Measurements from ENCODE around the gene CD160. TPM values are rescaled to one million over a fixed set of nuclear protein-coding genes. Genes with fewer than 3 reads are reported as not detected.

CD160 gene
- total and polyA plus RNA-seq, 2 donors (not counting 1 experiment from before 2014, with no cell fraction given), result 0.10 TPM; not detected in 1

DNA sequence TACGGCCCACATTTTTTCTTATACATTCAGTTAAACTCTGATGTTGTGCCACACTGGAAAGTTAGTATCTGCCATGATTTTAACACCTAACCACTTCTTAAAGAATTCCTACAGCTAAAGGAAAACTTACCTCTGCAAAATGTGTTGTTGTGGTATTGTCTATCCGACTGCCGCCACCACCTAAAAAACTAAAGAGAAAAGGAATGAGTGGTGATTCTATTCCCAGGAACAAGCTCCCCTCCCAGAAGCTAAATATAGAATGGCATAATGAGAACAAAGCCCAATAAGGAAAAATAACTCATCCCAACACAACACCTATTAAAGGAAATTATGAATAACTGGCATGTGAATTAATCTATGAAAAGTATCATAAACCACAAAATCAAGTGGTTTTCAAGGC is 65.1 kb downstream of the CD160 start:
- Histone ChIP-seq H3K4me2 (replicated peaks; ENCODE audit: low read depth, low read length, poor library complexity, severe bottlenecking) (no peak overlapping the region), H3K9me3 (ENCODE audit: control extremely low read depth in 1 of 3, control insufficient read depth in 2 of 3, insufficient read depth in 1 of 3, low read length in 2 of 3) (no peaks in the 10 kb centered on the region), H3K9ac (ENCODE audit: low read length) (no peak overlapping the region), H3K36me3 (replicated peaks in 1 of 2; ENCODE audit: control extremely low read depth in 1 of 2, control insufficient read depth in 1 of 2, extremely low read depth in 1 of 2, insufficient read depth in 2 of 2, low read length in 1 of 2) (peaks cover 5 to 27% of the 10 kb centered on the region in 2 experiments), H2AFZ (ENCODE audit: insufficient read depth, low read depth, low read length, poor library complexity, severe bottlenecking) (no peak overlapping the region), H3K27ac (ENCODE audit: low read length in 2 of 2) (no peak overlapping the region), H3K4me3 (ENCODE audit: control extremely low read depth in 1 of 5, extremely low read depth in 1 of 5, insufficient read depth in 1 of 5, low read depth in 2 of 5, low read length in 4 of 5) (no peak overlapping the region), H3K79me2 (ENCODE audit: control insufficient read depth, insufficient read depth, low read length) (peaks cover 2% of the 10 kb centered on the region), H3K4me1 (ENCODE audit: control insufficient read depth in 2 of 2, insufficient read depth in 2 of 2, low read length in 2 of 2) (no peaks in the 10 kb centered on the region), H4K20me1 (ENCODE audit: control insufficient read depth, insufficient read depth, low read length, poor library complexity, severe bottlenecking) (no peaks in the 10 kb centered on the region), H3K27me3 (replicated peaks in 1 of 4; ENCODE audit: control extremely low read depth in 1 of 4, control insufficient read depth in 3 of 4, insufficient read depth in 4 of 4, low read length in 3 of 4) (no peaks in the 10 kb centered on the region)
- no peak overlapping the region for H3K27ac Mint-ChIP-seq
- POLR2A ChIA-PET, result interaction anchor here (0.6 kb wide), 1 partner anchor 503 kb away, joined by 3 read pairs; no protein-coding TSS in a partner anchor
- WGBS (ENCODE audit: insufficient coverage), result no CpG with 5 or more reads among the region's 3 CpGs
- intact Hi-C loops (cut with micrococcal nuclease), result no loop called here
- H3K9me3 Mint-ChIP-seq (ENCODE audit: insufficient read depth), result no peaks in the 10 kb centered on the region
- H3K4me3 Mint-ChIP-seq, result no peak overlapping the region
- ATAC-seq (ENCODE audit: low read depth) (no peak), DNase-seq (no peak)
- H3K27me3 Mint-ChIP-seq, result no peaks in the 10 kb centered on the region
- H3K4me1 Mint-ChIP-seq, result no peaks in the 10 kb centered on the region
- TF ChIP-seq, protein P1, sequence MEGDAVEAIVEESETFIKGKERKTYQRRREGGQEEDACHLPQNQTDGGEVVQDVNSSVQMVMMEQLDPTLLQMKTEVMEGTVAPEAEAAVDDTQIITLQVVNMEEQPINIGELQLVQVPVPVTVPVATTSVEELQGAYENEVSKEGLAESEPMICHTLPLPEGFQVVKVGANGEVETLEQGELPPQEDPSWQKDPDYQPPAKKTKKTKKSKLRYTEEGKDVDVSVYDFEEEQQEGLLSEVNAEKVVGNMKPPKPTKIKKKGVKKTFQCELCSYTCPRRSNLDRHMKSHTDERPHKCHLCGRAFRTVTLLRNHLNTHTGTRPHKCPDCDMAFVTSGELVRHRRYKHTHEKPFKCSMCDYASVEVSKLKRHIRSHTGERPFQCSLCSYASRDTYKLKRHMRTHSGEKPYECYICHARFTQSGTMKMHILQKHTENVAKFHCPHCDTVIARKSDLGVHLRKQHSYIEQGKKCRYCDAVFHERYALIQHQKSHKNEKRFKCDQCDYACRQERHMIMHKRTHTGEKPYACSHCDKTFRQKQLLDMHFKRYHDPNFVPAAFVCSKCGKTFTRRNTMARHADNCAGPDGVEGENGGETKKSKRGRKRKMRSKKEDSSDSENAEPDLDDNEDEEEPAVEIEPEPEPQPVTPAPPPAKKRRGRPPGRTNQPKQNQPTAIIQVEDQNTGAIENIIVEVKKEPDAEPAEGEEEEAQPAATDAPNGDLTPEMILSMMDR (IDR thresholded peaks at IDR 0.05), result no peak
- TF ChIP-seq EZH2 (IDR thresholded peaks at IDR 0.05; ENCODE audit: borderline replicate concordance, insufficient read depth, low read depth, low read length, poor library complexity, severe bottlenecking), result no peak
- CTCF ChIA-PET, result no interaction called here

DNA sequence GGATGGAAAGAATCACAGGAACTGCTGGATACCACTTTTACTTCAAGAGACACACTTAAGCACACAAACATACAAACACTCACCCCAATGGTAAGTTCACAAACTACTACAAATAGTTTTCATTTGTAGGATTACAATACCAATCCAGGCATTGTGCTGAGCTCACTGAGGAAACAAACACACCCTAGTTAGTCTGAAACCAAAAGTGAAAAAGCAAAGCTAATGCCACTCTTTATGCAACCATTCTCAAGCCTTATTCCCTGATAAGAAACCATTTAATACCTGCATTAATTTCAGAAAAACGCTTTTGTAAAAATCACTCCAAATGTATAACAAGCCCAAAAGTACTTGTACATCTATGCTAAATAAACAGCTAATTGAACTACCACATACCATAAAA is 66.2 kb downstream of the CD160 start:
- no peaks in the 10 kb centered on the region for H3K4me1 Mint-ChIP-seq
- no peak overlapping the region for H3K4me3 ChIP-seq (ENCODE audit: control extremely low read depth in 1 of 5, extremely low read depth in 1 of 5, insufficient read depth in 1 of 5, low read depth in 2 of 5, low read length in 4 of 5)
- POLR2A ChIA-PET, result no interaction called here
- no peak overlapping the region for H3K9ac ChIP-seq (ENCODE audit: low read length)
- no peak overlapping the region for H3K4me3 Mint-ChIP-seq
- peaks cover 2% of the 10 kb centered on the region for H3K79me2 ChIP-seq (ENCODE audit: control insufficient read depth, insufficient read depth, low read length)
- no peaks in the 10 kb centered on the region for H3K9me3 ChIP-seq (ENCODE audit: control extremely low read depth in 1 of 3, control insufficient read depth in 2 of 3, insufficient read depth in 1 of 3, low read length in 2 of 3)
- TF ChIP-seq EZH2 (IDR thresholded peaks at IDR 0.05; ENCODE audit: borderline replicate concordance, insufficient read depth, low read depth, low read length, poor library complexity, severe bottlenecking), result no peak
- TF ChIP-seq, protein P1 (IDR thresholded peaks at IDR 0.05), result no peak
- H4K20me1 ChIP-seq (ENCODE audit: control insufficient read depth, insufficient read depth, low read length, poor library complexity, severe bottlenecking), result no peaks in the 10 kb centered on the region
- H3K36me3 ChIP-seq (replicated peaks in 1 of 2; ENCODE audit: control extremely low read depth in 1 of 2, control insufficient read depth in 1 of 2, extremely low read depth in 1 of 2, insufficient read depth in 2 of 2, low read length in 1 of 2), result peaks cover 5 to 27% of the 10 kb centered on the region in 2 experiments
- no peak for DNase-seq
- no peak overlapping the region for H3K27ac ChIP-seq (ENCODE audit: low read length in 2 of 2)
- H3K9me3 Mint-ChIP-seq (ENCODE audit: insufficient read depth), result no peaks in the 10 kb centered on the region
- H3K4me1 ChIP-seq (ENCODE audit: control insufficient read depth in 2 of 2, insufficient read depth in 2 of 2, low read length in 2 of 2), result no peaks in the 10 kb centered on the region
- H3K27me3 Mint-ChIP-seq, result no peaks in the 10 kb centered on the region
- no peak overlapping the region for H2AFZ ChIP-seq (ENCODE audit: insufficient read depth, low read depth, low read length, poor library complexity, severe bottlenecking)
- no peak for ATAC-seq (ENCODE audit: low read depth)
- H3K27ac Mint-ChIP-seq, result no peak overlapping the region
- intact Hi-C loops (cut with micrococcal nuclease), result no loop called here
- WGBS (ENCODE audit: insufficient coverage), result no CpG with 5 or more reads among the region's 1 CpG
- H3K4me2 ChIP-seq (replicated peaks; ENCODE audit: low read depth, low read length, poor library complexity, severe bottlenecking), result no peak overlapping the region
- CTCF ChIA-PET, result no interaction called here
- H3K27me3 ChIP-seq (replicated peaks in 1 of 4; ENCODE audit: control extremely low read depth in 1 of 4, control insufficient read depth in 3 of 4, insufficient read depth in 4 of 4, low read length in 3 of 4), result no peaks in the 10 kb centered on the region

All from B cell (primary cell).